Adipocyte (in vitro differentiated cells): ENCODE results near the gene CLSTN3.

ENCODE experiments used
- DNase-seq: peaks from one replicate; pipeline ENCODE4 v3.0.0-alpha.2; 2015; ENCODE audit warnings: low read depth
- H3K27me3 ChIP-seq: replicated peaks from 2 replicates; pipeline ENCODE4 v1.7.0; 2013; ENCODE audit warnings: mild to moderate bottlenecking, low read length, moderate library complexity; ENCODE audit not compliant: control insufficient read depth, insufficient read depth
- H3K36me3 ChIP-seq: 2 replicates; pipeline ENCODE4 v1.7.0; 2013; ENCODE audit warnings: low read length, mild to moderate bottlenecking, moderate library complexity; ENCODE audit not compliant: control insufficient read depth, insufficient read depth, severe bottlenecking
- H3K4me1 ChIP-seq: 2 replicates; pipeline ENCODE4 v1.7.0; 2013; ENCODE audit warnings: mild to moderate bottlenecking, low read length, moderate library complexity; ENCODE audit not compliant: control insufficient read depth, insufficient read depth
- H3K4me3 ChIP-seq: 2 replicates; pipeline ENCODE4 v1.7.0; 2013; ENCODE audit warnings: mild to moderate bottlenecking, low read length, moderate library complexity
- H3K9ac ChIP-seq: 2 replicates; pipeline ENCODE4 v1.7.0; 2013; ENCODE audit warnings: mild to moderate bottlenecking, low read length, moderate library complexity
- H3K9me3 ChIP-seq: 2 replicates; pipeline ENCODE4 v1.7.0; 2013; ENCODE audit warnings: mild to moderate bottlenecking, low read length, moderate library complexity; ENCODE audit not compliant: control insufficient read depth

The CLSTN3 gene

GRCh38 chr12:7142809-7143465 is 12.8 kb downstream of the CLSTN3 start:
- no peak overlapping the region for H3K9ac ChIP-seq
- H3K9me3 ChIP-seq, result no peaks in the 10 kb centered on the region
- no peak for DNase-seq
- no peaks in the 10 kb centered on the region for H3K27me3 ChIP-seq
- peaks cover 15% of the 10 kb centered on the region for H3K4me1 ChIP-seq
- no peak overlapping the region for H3K4me3 ChIP-seq
- peaks cover 21% of the 10 kb centered on the region for H3K36me3 ChIP-seq

DNA sequence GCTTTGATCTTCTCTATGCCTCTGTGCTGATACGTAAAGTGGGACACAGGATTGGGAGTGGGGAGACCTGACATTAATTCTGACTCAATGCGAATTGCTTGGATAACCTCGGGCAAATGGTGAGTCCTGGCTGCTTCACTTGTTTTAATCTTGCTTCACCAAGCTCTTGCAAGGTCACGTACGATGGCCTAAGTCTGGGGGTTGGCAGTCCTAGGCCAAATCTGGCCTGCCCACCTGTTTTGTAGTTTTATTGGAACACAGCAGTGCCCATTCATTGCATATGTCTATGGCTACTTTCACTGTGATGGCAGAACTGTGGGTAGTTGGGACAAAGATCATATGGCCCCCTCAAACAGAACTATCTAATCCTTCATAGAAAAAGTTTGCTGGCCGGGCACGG is 13.4 kb downstream of the CLSTN3 start:
- Histone ChIP-seq H3K9ac (no peak overlapping the region), H3K27me3 (no peaks in the 10 kb centered on the region), H3K36me3 (peaks cover 20% of the 10 kb centered on the region), H3K4me1 (peaks cover 15% of the 10 kb centered on the region), H3K4me3 (no peak overlapping the region), H3K9me3 (no peaks in the 10 kb centered on the region)
- DNase-seq, result no peak

DNA sequence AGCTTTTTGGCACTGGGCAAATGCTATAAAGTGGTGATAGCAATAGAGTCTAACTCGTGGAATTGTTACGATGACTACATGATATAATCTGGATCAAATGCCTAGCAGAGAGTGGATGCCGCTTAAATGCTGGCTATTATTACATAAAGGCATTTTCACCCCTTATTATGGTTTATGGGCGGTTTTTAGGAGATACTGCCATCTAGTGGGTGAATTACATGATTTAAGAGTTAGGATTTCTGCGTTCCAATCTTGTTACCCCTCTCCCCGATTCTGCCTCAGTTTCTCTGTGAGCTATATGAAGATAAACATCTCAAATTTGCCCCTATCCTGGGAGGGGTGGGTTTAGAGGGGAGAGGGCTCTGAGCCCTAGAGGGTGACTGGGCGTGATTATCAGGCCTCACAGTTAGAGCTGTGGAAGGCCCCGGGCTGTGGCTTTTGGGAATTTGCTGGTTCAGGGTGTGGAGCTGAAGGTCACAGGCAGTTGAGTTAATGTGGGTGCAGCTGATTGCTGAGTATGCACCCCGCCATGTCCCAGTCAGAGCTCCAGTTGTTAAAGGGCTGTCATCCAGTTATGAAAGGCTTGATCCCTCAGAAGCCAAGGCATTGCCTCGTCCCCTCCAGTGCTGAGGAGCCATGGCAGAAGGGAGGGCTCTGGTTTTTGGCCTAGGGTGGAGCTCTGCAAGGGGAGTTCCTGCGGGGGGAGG is 14.4 kb downstream of the CLSTN3 start:
- H3K9ac ChIP-seq, result peak overlapping the region; percentile 74
- no peaks in the 10 kb centered on the region for H3K27me3 ChIP-seq
- no peaks in the 10 kb centered on the region for H3K9me3 ChIP-seq
- no peak overlapping the region for H3K4me3 ChIP-seq
- peaks cover 15% of the 10 kb centered on the region for H3K4me1 ChIP-seq
- H3K36me3 ChIP-seq, result peaks cover 26% of the 10 kb centered on the region
- peak; percentile 83 for DNase-seq

GRCh38 chr12:7145671-7146070 is 15.5 kb downstream of the CLSTN3 start:
- Histone ChIP-seq H3K4me1 (peaks cover 15% of the 10 kb centered on the region), H3K27me3 (no peaks in the 10 kb centered on the region), H3K9ac (no peak overlapping the region), H3K9me3 (no peaks in the 10 kb centered on the region), H3K36me3 (peaks cover 35% of the 10 kb centered on the region), H3K4me3 (no peak overlapping the region)
- DNase-seq, result peak; percentile 19

DNA sequence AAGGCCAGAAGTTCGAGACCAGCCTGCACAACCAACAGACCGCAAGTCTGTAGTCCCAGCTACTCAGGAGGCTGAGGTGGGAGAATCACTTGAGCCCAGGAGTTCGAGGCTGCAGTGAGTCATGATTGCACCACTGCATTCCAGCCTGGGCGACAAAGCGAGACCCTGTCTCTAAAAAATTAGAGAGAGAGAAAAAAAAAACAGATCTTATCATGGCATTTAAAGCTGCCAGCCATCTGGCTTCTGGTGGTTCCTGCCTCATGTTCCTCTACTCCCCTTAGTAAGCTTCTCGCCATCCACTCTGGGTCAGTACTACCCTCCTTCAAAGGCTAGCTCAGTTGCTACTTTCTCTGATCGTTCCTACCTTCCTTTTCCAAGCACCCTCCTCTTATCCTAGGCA is 16.1 kb downstream of the CLSTN3 start:
- Histone ChIP-seq H3K9me3 (no peaks in the 10 kb centered on the region), H3K36me3 (peaks cover 37% of the 10 kb centered on the region), H3K27me3 (no peaks in the 10 kb centered on the region), H3K4me1 (peaks cover 16% of the 10 kb centered on the region), H3K4me3 (no peak overlapping the region), H3K9ac (no peak overlapping the region)
- DNase-seq, result no peak

DNA sequence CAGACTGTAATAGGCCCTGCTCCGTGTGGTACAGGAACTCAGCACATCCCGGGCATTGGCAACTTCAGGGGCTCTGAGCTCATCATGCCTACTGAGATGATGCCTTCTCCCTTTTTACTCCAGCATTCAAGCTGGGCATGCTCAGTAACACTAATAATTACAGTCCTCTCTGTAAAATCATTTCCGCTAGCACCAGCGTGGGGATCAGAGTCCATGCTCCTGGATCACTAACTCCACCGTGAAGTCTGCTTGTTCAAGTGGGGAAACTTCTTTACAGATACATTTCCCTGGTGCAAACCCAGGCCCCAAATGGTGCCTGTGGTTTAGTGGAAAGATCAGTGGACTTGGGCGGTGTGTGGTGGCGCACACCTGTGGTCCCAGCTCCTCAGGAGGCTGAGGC is 16.7 kb downstream of the CLSTN3 start:
- peaks cover 36% of the 10 kb centered on the region for H3K36me3 ChIP-seq
- H3K9ac ChIP-seq, result no peak overlapping the region
- no peaks in the 10 kb centered on the region for H3K27me3 ChIP-seq
- DNase-seq, result no peak
- H3K4me3 ChIP-seq, result no peak overlapping the region
- H3K4me1 ChIP-seq, result peaks cover 19% of the 10 kb centered on the region
- H3K9me3 ChIP-seq, result no peaks in the 10 kb centered on the region

- peaks cover 48% of the 10 kb centered on the region for H3K36me3 ChIP-seq
- no peak overlapping the region for H3K9ac ChIP-seq
- DNase-seq, result no peak
- H3K9me3 ChIP-seq, result no peaks in the 10 kb centered on the region
- no peak overlapping the region for H3K4me3 ChIP-seq
- H3K4me1 ChIP-seq, result peaks cover 33% of the 10 kb centered on the region
- no peaks in the 10 kb centered on the region for H3K27me3 ChIP-seq
These were observed 20.2 kb downstream of the CLSTN3 start for GRCh38 chr12:7150356-7150755.

GRCh38 chr12:7150841-7151240 is 20.7 kb downstream of the CLSTN3 start:
- H3K27me3 ChIP-seq, result no peaks in the 10 kb centered on the region
- no peaks in the 10 kb centered on the region for H3K9me3 ChIP-seq
- peaks cover 48% of the 10 kb centered on the region for H3K36me3 ChIP-seq
- H3K4me1 ChIP-seq, result peaks cover 34% of the 10 kb centered on the region
- no peak overlapping the region for H3K4me3 ChIP-seq
- no peak for DNase-seq
- H3K9ac ChIP-seq, result no peak overlapping the region

DNA sequence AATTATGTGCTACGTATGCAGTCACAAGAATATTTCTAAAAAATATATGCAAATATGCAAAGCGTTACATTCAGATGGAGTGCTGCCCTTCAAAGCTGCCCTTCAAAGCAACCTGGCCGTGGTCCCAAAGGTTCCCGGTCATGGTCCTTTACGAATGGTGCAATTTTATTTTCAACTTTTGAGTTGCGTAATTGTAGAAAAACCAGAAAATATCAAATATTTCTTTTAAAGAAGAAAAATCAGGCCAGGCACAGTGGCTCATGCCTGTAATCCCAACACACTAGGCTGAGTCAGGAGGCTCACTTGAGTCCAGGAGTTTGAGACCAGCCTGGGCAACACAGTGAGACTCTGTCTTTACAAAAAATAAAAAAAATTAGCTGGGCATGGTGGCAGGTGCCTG is 21.4 kb downstream of the CLSTN3 start:
- no peaks in the 10 kb centered on the region for H3K9me3 ChIP-seq
- peaks cover 34% of the 10 kb centered on the region for H3K4me1 ChIP-seq
- H3K36me3 ChIP-seq, result peaks cover 48% of the 10 kb centered on the region
- DNase-seq, result peak; percentile 17
- no peaks in the 10 kb centered on the region for H3K27me3 ChIP-seq
- H3K9ac ChIP-seq, result no peak overlapping the region
- no peak overlapping the region for H3K4me3 ChIP-seq

DNA sequence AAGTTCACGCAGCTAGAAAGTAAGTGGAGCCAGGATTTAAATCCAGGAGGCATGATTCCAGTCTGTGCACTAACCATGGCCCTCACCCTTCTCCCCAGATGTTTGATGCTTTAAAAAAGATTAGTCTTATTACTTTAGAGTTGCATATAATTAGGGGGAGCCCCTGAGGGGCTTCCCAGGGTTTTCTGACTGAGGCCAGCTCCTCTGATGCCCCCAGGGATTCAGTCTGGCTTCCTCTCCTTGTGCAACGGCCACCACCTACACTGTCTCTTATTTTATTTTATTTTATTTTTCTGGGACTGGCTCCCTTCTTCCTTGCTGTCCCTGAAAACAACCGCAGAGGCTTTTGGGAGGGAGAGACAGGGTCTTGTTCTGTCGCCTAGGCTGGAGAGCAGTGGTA is 22.6 kb downstream of the CLSTN3 start:
- H3K36me3 ChIP-seq, result peaks cover 48% of the 10 kb centered on the region

DNA sequence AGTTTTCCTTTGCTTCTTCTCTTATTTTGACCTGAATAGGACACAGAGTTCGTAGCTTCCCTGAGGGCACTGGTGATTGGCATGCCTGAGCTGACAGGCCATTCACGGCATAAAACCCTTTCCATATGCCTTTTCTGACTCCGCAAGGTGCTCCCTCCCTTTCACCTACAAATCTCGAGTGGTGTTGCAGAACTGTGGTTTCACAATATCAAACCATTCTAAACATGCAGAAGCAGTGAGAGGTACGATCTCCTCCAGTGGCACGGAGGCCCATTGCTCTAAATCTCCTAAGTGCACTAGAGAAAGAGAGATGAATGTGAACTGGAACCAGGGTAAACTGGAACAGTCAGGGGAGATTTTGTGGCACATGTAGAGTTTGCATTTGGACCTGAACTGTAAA is 23.9 kb downstream of the CLSTN3 start:
- no peaks in the 10 kb centered on the region for H3K9me3 ChIP-seq
- peaks cover 41% of the 10 kb centered on the region for H3K36me3 ChIP-seq
- DNase-seq, result no peak
- peaks cover 36% of the 10 kb centered on the region for H3K4me1 ChIP-seq
- no peak overlapping the region for H3K9ac ChIP-seq
- H3K4me3 ChIP-seq, result no peak overlapping the region
- no peaks in the 10 kb centered on the region for H3K27me3 ChIP-seq

More for the DNA sequence above, 22.6 kb downstream of the CLSTN3 start:
- Histone ChIP-seq H3K4me3 (no peak overlapping the region), H3K9ac (peak overlapping the region; percentile 17), H3K9me3 (no peaks in the 10 kb centered on the region), H3K4me1 (peaks cover 34% of the 10 kb centered on the region), H3K27me3 (no peaks in the 10 kb centered on the region)
- no peak for DNase-seq
